ENCODE results near the gene MOB3B. TPM values are rescaled to one million over a fixed set of nuclear protein-coding genes. Genes with fewer than 3 reads are reported as not detected.

The MOB3B gene
- total RNA-seq, 4 donors from 2014 or later: 16.2 to 23.7 (median 19.7) TPM

DNA sequence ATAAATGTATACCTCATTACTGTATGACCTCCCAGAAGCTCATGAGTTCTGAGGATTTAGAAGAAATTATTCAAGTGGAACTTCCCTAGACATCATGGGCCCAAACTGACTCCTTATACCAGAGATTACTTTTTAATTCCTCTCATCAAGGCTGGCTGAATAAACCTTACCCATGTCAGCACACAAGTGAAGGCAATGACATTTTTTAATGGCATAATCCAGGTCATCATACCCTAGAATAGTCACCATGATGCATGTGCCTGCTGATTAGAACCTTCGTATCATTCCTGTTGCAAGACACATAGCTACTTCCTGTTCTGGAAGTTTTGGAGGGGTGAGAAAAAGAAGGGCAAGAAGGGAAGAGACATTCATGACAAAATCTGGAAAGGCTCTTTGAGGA, 55.3 kb downstream of the MOB3B start:
- TF ChIP-seq POLR2A (IDR thresholded peaks at IDR 0.05) (no peak), EP300 (IDR thresholded peaks at IDR 0.05) (no peak)
- TF ChIP-seq, protein P1, sequence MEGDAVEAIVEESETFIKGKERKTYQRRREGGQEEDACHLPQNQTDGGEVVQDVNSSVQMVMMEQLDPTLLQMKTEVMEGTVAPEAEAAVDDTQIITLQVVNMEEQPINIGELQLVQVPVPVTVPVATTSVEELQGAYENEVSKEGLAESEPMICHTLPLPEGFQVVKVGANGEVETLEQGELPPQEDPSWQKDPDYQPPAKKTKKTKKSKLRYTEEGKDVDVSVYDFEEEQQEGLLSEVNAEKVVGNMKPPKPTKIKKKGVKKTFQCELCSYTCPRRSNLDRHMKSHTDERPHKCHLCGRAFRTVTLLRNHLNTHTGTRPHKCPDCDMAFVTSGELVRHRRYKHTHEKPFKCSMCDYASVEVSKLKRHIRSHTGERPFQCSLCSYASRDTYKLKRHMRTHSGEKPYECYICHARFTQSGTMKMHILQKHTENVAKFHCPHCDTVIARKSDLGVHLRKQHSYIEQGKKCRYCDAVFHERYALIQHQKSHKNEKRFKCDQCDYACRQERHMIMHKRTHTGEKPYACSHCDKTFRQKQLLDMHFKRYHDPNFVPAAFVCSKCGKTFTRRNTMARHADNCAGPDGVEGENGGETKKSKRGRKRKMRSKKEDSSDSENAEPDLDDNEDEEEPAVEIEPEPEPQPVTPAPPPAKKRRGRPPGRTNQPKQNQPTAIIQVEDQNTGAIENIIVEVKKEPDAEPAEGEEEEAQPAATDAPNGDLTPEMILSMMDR (IDR thresholded peaks at IDR 0.05): no peak
- peaks cover 0 to 13% (median 4%) of the 10 kb centered on the region in 4 donors for H3K9me3 ChIP-seq
- no peak overlapping the region for H3K27ac ChIP-seq

GRCh38 chr9:27473111-27473529, 56.5 kb downstream of the MOB3B start:
- Histone ChIP-seq H3K36me3 (no peaks in the 10 kb centered on the region), H3K4me3 (no peak overlapping the region), H3K4me1 (peaks cover 0 to 41% (median 16%) of the 10 kb centered on the region in 4 donors), H3K9me3 (peaks cover 0 to 1% (median 0%) of the 10 kb centered on the region in 4 donors), H3K27ac (peak overlapping the region in 2 of 4 donors; percentile 21 to 34), H3K27me3 (no peaks in the 10 kb centered on the region)
- DNase-seq (ENCODE audit: low spot score in 2 of 2): peak in 1 of 2 donors; percentile 27
- TF ChIP-seq POLR2A (IDR thresholded peaks at IDR 0.05): no peak
- TF ChIP-seq EP300 (IDR thresholded peaks at IDR 0.05): peak in 1 of 2 donors; percentile 56
- WGBS, 2 donors: 24 to 28% methylated on average over 6 to 7 of the region's 7 CpGs

More for the DNA sequence above, 55.3 kb downstream of the MOB3B start:
- WGBS, 2 donors: 85 to 94% methylated on average over 1 of the region's 1 CpG
- Histone ChIP-seq H3K4me1 (peaks cover 0 to 31% (median 10%) of the 10 kb centered on the region in 4 donors), H3K4me3 (no peak overlapping the region), H3K36me3 (no peaks in the 10 kb centered on the region), H3K27me3 (no peaks in the 10 kb centered on the region)
- DNase-seq (ENCODE audit: low spot score in 2 of 2): no peak

DNA sequence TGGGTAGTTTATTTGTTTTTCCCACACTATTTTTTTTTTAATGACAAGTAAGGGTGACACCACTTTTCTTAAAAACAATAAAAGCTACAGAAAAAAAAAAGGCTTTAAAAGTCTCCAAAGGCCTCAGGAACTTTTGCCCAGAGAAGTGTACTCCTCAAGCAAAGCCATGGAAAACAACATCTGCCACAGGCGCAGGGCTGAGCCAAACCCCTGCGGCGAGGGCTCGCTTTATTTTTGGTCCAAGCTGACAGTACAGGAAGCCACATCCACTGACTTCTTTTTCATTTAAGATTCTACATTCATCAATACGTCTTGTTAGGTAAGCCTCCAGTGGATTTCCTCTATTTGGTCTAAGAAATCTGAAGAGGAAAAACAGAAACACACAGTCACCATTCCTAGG, 57.4 kb downstream of the MOB3B start:
- TF ChIP-seq, protein P1 (IDR thresholded peaks at IDR 0.05): no peak
- TF ChIP-seq EP300 (IDR thresholded peaks at IDR 0.05) (no peak), POLR2A (IDR thresholded peaks at IDR 0.05) (no peak)
- 50 to 58% methylated on average over 5 of the region's 5 CpGs for WGBS, 2 donors
- H3K27me3 ChIP-seq: no peaks in the 10 kb centered on the region

DNA sequence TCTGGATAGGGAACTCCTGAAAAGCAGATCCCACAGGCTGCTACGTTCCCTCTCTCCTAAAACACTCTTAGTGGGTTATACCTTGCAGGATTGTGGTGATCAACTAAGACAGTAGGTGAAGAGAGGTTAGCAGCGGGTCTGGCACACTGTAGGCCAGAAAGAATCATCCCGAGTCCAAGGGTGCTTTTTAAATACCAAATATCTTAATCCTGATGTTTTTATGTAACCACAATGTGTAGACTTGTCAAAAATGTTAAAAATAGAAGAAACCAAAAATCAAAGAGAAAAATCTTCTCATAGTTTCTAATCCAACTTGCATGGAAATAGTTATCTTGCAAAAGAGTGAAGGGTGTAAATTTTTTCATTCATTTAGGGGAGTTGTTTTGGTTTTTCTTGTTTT, 57.8 kb downstream of the MOB3B start:
- TF ChIP-seq, protein P1 (IDR thresholded peaks at IDR 0.05): no peak
- TF ChIP-seq EP300 (IDR thresholded peaks at IDR 0.05): no peak
- TF ChIP-seq POLR2A (IDR thresholded peaks at IDR 0.05): no peak
- Histone ChIP-seq H3K9me3 (no peaks in the 10 kb centered on the region), H3K4me1 (peaks cover 0 to 41% (median 16%) of the 10 kb centered on the region in 4 donors), H3K27me3 (no peaks in the 10 kb centered on the region), H3K4me3 (no peak overlapping the region), H3K27ac (peak overlapping the region in 1 of 4 donors; percentile 19), H3K36me3 (no peaks in the 10 kb centered on the region)
- DNase-seq (ENCODE audit: low spot score in 2 of 2): no peak
- 65 to 68% methylated on average over 3 of the region's 3 CpGs for WGBS, 2 donors

More for the DNA sequence above, 57.4 kb downstream of the MOB3B start:
- no peak for DNase-seq (ENCODE audit: low spot score in 2 of 2)
- H3K9me3 ChIP-seq: no peaks in the 10 kb centered on the region
- no peak overlapping the region for H3K4me3 ChIP-seq
- peaks cover 0 to 41% (median 16%) of the 10 kb centered on the region in 4 donors for H3K4me1 ChIP-seq
- H3K27ac ChIP-seq: peak overlapping the region in 2 of 4 donors; percentile 8 to 19
- H3K36me3 ChIP-seq: no peaks in the 10 kb centered on the region

GRCh38 chr9:27471366-27471765, 58.2 kb downstream of the MOB3B start:
- H3K4me3 ChIP-seq: no peak overlapping the region
- WGBS, 2 donors: 86 to 87% methylated on average over 5 of the region's 5 CpGs
- H3K27ac ChIP-seq: no peak overlapping the region
- H3K9me3 ChIP-seq: no peaks in the 10 kb centered on the region
- peaks cover 0 to 41% (median 16%) of the 10 kb centered on the region in 4 donors for H3K4me1 ChIP-seq
- no peaks in the 10 kb centered on the region for H3K27me3 ChIP-seq
- TF ChIP-seq POLR2A (IDR thresholded peaks at IDR 0.05): no peak
- TF ChIP-seq, protein P1 (IDR thresholded peaks at IDR 0.05): no peak
- TF ChIP-seq EP300 (IDR thresholded peaks at IDR 0.05): no peak
- DNase-seq (ENCODE audit: low spot score in 2 of 2): no peak
- no peaks in the 10 kb centered on the region for H3K36me3 ChIP-seq
